GM18498 (cell line): ENCODE data around the gene GSG1L.

Experiments
- ATAC-seq: cut with Tn5 transposase; IDR thresholded peaks from one replicate; pipeline ENCODE4 v1.9.1; 2021; ENCODE audit warnings: mild to moderate bottlenecking, moderate library complexity; ENCODE audit not compliant: unreplicated experiment

GSG1L gene

DNA sequence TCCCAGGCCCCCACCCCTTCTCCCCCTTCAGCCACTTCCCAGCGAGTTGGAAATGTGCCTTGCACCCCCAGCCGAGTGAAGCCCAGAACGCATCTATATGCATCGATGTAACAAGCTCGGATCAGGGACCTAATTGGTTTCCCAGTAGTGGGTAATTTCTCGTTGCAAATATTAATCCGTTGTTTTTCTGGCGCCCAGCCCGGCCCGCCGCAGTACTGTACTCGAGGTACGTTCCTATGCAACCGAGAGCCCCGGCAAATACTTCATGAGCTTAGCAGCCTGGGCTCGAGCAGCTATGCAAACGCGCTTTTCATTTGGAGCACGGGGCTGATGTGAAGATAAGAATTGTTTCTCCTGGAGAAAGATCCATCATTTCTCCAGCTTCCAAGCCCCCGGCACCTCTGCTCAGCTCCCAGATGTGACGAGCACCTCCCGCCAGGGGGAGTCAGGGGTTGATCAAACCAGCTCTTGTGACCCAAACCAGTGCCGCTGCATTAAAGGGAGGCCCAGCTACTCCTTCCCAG lies 283.8 kb downstream of the GSG1L start:
- ATAC-seq, result no peak

DNA sequence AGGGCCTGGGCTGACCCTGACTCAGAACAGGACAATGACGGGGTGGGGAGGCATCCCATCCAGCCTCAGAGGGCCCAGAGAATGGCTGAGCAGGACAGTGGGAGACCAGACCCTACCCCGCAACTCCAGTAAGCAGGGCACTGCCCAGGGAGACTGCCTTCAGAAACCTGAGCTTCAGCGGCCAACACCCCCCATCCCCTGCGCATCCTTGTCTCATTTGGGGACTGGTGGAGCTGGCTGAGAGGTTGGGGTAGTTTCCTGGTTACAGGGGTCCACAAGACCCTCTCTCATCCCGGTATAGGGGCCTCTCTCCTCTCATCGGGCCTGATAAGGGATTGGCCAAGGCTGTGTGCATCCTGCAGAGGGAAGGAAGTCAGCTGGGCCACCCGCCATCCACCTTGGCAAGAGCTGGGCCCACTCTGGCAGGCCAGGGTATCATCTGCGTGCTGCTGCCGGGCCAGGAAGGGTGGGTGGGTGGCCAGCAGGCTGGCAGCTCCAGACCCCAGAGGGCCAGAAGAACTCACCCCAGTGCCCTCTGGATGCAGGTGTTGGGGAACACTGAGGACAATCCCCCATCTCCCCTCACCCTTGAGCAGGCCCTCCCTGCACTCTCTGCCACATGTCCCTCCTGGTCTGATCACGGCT lies 284.5 kb downstream of the GSG1L start:
- ATAC-seq, result no peak

DNA sequence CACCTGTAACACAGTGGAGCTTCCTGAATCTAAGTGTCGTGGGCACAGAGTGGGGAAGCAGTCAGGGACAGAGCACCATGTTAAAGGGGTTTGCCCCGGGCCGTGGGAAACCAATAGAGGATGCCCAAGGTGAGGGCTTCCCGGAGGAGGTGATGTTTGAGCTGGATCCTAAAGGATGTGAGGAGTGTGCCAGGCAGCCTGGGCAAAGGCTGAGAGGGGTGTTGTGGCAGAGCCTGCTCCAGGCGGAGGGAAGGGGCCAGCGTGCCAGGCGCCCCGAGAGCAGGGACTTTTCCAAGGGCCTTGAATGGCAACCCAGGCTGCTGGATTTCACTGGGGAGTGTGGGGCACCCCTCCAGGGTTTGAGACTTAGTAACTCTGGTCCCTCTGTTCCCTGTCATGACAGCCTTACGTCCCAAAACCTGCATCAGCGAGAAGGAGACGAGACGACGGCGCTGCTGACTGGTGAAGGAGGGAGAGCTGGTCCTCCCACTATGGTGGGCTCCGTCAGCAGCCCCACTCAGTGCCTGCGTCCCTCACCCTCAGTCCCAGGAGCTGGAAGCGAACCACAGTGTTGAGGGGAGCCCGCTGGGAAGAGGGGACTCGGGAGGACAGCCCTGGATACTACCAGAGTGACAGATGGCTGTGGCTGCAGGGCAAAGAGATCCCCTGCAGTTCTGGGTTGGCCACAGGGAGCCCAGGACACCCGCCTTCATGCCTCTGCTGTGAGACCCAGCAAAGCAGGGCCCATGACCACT lies 285.2 kb downstream of the GSG1L start:
- ATAC-seq, result no peak

DNA sequence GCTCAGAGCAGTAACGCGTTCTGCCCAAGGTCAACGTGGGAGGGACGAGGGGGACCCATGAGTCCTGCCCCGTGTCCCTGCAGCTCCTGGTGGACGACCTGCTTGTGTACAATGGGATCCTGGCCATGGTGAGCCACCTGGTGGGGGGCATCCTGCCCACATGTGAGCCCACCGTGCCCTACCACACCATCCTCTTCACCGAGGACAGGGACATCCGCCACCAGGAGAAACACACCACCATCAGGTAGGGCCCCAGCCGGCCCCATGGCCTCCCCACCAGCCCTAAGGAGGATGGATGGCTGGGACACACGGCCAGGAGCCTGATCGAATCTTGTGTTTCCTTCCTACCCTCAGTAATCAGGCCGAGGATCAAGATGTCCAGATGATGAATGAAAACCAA lies 286.0 kb downstream of the GSG1L start:
- ATAC-seq, result no peak

DNA sequence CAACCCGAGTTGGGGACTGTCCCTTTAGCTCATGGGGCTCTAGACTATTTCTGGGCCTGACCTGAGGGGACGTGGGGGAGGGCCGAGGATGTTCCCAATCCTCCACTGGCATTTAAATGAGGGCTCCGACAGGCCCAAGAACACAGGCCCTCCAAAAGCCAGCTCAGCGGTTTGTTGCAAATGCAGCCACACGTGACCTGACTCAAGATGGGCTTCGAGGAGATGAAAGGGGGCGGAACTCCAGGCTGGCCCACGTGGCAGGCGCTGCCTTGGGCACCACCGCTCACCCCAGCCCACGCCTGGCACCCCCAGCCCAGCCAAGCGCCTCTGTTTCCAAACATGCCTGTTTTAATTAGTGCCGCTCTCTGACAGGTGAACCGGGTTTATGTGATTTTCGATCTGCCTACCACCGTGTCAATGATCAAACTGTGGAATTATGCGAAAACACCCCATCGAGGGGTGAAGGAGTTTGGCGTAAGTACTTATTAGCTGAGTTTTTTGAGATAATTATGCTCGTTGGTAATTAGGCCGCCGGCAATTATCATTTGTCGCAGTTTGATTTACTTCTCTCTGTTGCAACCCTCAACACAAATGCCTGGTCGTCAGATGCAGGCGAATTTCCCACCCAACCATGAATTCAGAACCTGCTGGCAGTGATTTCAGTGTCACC lies 286.8 kb downstream of the GSG1L start:
- ATAC-seq, result no peak

DNA sequence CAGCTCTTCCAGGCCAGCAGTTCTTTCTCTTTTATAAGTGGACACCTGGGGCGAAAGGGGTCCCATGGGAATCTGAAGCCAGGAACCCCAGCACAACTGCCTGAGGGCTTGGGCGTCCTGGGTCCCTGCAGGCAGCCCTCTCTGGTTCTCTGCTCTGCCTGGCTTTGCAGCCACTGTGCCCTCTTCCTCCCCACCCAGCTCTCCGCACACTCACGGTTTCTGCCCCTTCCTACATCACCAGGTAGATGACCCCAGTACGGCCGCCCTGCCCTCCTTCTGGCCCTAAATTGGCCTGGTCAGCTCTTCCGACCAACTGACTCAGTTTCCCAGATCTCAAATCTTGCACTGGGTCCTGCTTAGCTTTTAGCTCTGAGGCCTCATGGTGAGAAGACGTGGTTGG lies 288.3 kb downstream of the GSG1L start:
- no peak for ATAC-seq

DNA sequence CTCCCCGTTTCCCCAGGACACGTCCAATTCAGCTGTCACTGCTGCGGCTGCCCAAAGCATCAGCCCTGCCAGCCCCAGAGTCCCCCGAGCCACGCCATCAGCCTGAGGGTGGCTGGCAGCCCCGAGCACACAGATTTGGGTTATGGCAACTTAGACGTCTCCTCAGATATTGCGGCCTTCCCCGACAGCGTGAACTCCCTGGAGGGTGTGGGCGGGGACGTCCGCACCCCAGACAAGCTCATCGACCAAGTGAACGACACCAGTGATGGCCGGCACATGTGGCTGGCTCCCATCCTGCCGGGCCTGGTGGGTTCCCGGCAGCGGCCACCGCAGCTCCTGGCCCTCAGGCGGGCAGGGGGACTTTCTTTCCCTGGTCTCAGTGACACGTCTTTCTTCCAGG lies 288.7 kb downstream of the GSG1L start:
- ATAC-seq, result no peak

DNA sequence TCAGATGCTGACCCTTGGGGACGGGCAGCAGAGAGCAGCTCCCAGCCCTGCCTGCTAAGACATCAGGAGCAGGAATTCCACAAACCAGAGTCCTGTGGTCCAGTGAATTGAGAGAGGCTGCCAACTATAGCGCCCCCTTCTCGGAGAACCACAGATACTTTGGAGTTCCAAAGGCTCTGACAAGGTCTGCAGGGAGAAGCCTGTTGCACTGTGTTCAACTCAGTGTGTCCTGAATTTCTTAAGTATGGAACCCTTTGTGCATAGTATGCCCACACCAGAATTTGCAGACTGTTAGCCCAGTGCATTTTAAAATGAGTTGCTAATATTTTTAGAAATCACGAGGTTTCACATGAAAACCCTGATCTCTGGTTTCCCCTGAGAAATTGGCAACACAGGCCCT lies 290.2 kb downstream of the GSG1L start:
- ATAC-seq, result no peak

DNA sequence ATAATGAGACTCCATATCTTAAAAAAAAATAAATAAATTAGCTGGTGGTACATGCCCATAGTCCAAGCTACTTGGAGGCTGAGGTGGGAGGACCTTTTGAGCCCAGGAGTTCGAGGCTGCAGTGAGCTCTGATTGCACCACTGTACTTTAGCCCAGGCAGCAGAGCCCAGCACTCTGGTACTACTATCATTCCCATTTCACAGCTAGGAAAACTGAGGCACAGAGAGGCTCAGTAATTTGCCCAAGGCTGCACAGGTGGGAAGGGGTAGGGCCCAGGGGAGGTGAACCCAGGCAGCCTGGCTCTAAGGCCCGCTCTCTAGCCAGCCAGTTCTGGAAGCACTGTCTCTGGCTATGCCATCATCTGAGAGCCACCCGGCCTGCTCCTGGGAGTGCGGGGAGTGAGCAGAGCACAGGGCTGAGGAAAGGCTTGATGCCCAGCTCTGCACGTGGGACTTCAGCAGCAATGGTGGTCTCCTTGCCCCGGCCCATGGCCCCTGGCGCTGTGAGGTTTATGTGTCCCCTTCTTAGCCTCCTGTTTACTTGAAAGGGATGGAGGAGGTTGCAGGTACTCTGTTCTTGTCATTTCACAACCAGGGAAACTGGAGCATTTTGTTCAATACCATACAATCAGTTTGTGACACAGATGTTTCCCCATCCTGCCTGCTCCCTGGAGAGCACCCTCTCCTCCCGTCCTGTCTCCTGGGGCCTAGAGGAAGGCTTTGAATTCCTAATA lies 291.3 kb downstream of the GSG1L start:
- no peak for ATAC-seq

DNA sequence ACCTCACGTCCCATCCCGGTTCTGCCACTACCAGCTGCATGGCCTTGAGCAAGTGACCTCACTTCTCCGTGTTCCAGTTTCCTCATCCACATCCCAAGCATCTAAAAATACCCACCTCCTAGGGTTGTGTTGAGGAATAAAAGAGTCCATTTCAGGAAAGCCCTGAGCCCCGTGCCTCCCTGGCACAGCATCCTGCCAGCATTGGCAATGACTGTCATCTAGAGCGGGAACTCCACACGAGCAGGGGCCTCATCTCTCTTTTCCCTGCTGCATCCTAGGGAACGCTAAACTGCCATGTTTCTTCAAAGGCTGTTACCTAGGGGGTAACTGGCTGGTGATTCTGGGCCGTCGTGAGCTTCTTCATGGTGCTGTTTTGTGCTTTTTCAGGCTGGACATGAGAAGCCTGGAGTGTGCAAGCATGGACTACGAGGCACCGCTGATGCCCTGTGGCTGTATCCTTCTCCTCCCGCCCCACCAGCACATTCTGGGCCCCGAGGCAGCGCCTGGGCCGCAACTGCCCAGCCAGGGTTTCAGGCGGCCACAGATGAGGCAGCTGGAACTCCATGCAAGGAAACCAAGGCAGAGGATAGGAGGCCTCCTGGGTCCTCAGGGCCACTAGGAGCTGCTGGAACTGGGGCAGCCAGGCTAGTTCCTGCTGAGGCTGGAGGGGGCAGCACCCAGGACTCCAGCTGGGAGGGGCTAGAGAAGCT lies 292.2 kb downstream of the GSG1L start:
- ATAC-seq, result no peak

DNA sequence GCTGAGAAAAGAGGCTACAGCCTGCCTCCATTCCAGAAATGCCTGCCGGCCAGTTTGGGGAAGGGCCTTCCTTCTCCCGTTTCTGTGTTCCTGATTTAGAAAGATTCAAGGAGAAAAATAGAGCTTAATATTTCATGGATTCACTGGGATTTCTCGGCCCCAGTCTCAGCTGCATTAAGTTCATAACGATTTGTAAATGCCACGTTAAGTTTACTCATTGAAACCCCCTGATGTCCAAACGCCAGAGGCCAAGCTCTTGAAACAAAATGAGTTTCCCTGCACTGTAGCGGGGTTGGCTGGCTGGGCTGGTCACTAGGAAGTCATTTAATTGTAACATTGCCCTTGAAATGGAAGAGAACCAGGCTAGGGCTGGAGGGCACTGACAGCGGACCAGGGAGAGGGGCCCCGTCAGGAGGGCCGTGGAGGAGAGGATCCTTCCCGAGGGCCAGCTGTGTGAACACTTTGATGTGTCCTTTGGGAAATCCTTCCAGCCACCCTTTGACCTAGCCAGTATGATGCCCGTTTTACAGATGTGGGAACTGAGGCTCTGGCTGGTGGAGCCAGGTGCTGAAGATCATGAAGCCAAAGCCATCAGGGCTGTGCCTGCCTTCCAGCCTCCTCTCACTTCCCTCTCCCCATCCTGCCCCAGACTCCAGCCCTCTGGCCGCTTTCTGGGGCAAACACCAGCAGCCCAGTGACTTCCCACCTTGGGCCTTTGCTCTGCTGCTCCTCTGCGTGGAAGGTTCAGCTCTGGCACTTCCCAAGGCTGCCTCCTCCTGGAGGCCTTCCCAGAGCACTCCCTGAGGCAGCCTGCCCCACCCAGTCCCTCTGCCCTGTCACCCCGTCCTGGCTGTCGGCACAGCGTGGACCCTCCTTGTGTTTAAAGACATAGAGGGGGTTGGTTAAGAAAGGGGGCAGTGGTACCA lies 293.0 kb downstream of the GSG1L start:
- ATAC-seq, result no peak

DNA sequence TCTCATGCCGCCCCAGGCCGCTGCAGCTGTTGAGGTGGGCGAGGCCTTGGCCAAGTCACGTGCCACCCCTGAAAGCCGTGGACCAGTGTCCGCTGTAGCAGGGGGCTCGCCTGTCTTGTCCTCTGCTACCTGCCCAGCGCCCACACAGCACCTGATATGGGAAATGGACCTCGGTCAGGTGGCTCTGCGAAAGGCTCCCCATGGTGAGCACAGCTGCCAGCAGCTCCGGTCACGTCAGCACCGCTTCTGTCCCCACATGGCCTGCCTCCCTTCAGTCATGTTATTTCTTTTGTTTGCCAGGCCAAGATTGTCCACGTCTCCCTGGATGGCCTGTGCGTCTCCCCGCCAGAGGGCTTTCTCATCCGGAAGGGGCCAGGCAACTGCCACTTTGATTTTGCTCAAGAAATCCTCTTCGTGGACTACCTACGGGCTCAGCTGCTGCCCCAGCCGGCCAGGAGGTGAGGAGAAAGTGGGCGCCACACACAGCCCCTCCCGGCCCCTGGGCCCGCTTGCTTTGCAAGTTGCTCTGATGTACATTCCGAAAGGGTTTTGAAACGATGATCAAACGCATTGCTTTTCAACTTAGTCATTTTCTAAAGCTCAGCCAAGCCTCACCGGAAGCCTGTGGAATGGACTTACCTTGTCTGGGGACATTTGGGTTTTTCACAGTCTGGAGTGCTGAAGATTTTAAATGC lies 293.8 kb downstream of the GSG1L start:
- ATAC-seq, result no peak

DNA sequence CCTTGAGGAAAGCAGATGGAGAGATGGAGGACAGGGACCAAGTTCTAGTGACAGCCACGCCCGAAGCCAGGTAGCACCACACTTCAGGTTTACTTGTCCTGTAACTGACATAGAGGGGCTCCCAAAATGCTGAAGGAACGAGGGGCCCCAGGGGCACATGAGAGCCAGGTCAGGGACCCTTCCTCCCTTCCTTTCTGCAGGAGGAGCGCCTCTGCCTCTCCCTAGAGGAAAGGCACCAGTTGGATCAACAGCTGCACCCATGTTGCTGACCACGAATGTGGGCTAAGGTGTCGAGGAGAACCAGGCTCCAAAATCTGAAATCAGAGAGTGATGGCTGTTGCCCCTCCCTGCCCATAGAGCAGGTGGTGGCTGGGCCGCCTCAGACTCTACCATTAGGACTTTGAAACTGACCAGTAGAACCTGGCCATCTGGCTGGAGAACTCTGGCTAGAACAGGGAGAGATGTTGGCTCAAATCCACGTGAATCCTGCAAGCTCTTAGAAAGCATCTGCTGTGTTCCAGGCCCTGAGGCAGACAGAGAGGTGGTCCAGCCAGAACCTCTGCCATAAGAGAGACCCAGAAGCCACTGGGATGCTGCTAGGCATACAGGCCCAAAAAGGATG lies 294.8 kb downstream of the GSG1L start:
- ATAC-seq, result no peak

DNA sequence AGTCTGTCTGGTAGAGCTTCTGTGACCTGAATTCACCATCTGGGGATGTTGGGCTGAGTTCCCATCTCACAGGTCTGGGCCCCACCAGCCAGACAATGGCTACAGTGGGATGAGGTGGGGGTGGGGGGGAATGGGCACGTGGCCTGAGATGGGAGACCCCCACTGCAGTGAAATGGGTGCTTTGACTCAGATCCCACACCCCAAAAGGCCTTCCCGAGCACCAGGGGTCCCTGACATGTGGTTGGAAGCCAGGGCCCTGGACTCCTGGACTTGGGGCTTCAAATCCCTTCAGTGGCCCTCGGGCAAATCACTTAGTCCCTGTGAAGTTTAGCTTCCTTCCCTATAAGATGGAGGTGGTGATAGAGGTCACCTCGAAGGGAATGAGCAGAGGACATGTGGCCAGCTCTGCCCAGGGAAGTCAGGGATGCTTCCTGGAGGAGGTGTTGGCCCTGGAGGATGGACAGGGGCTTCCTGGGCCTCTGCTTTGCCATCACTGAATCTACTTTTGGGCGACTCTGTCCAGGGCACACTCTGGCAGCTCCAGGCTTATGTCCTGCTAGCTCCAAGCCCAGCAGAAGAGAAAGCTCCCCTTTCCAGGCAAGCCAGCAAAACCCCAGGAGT lies 295.4 kb downstream of the GSG1L start:
- ATAC-seq, result no peak

DNA sequence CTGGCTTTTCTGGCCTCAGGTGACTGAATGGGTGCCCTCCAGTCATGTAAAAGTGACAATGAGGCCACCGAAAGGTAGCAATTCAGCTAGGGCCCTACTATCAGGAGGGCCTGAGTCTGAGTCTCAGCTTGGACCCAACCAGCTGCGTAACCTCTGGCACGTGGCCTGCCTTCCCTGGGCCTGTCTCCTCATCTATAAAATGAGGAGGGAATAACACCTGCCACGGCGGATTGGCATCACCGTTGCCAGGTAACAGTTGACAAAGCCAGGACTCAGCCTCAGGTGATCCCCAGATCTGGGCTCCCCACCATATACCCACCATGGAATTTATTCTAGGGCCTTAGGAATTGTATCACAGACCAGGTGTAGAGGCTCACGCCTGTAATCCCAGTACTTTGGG lies 296.4 kb downstream of the GSG1L start:
- no peak for ATAC-seq

DNA sequence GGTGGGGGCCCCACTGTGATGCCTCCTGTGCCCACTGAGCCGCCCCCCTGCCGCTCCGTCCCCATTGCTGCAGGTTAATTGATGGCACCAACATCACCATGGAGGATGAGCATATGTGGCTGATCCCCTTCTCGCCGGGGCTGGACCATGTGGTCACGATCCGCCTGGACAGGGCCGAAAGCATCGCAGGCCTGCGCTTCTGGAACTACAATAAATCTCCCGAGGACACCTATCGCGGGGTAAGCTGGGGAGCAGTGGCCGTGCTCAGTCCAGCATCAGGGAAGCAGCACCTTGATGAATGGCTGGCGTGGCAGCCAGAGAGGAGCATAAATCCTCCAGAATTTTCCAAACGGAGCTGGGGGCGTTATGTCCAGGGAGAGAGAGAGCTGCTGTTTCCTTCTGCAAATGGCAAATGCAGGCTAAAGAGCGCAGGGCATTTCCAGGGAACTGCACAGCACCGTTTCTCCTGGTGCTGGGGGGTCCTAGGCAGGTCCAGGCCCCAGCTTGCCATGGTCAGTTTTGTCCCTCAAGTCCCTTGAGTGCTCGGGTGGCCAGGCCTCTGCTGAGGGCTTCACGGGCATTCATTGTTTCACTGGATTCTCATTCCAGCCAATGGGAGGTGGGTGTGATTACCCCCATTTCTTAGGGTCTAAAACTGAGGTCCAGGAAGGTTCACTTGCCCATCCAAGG lies 297.1 kb downstream of the GSG1L start:
- no peak for ATAC-seq

DNA sequence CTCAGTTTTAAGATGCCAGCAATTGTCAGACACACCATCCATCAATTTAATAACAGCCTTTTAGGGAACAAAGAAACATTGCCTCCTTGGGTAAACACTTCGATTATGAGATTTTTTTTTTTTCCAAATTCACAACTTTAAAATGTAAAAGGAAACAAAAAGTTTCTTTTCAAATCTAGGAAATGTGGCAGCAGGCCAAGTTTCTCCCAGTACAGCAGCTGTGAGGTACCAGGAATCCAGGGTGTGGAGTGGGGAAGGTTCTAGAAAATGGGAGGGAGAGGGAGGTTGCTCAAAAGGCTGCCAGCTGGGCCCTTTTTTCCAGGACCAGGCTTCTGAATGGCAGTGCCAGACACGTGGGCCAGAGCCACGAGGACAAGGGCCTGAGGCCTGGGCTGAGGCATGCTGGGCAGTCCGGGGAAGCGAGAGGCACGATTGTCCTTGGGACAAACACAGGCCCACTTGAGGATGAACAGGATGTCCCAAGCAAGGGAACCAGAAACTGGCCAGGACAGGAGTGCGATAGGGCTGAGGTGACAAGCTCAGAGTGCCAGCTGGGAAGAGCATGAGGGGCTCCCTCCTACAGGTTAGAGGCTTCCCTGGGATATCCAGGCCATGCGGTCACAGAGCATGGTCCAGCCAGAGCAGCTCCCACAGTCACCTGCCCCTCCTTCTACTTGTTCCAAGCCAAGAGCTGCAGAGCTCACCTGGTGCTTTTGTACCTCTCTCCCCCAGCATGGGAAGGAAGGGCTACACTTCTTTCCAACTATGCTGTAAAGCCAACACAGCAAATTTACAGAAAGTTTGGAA lies 298.4 kb downstream of the GSG1L start:
- ATAC-seq, result no peak
